ENCODE data around the gene LDLRAD4. TPM values are rescaled to one million over a fixed set of nuclear protein-coding genes. Genes with fewer than 3 reads are reported as not detected.

The LDLRAD4 gene
- polyA plus RNA-seq, 1 of the 3 experiments (the other 2 are of a cell fraction) = 0.16 TPM

- no peak for DNase-seq
- Histone ChIP-seq H3K4me2 (no peak overlapping the region), H3K9me3 (no peaks in the 10 kb centered on the region), H4K20me1 (ENCODE audit: insufficient read depth) (no peaks in the 10 kb centered on the region), H3K79me2 (ENCODE audit: insufficient read depth) (no peaks in the 10 kb centered on the region), H3F3A (replicated peaks; ENCODE audit: insufficient read depth) (no peaks in the 10 kb centered on the region), H2AFZ (ENCODE audit: low read depth) (no peak overlapping the region), H3K4me1 (ENCODE audit: control insufficient read depth in 1 of 2, insufficient read depth in 2 of 2, low read depth in 1 of 2, low read length in 1 of 2) (no peaks in the 10 kb centered on the region; a peak in 1 of 4 replicates), H3K27ac (ENCODE audit: low read depth in 2 of 2, low read length in 1 of 2) (no peak overlapping the region), H3K4me3 (ENCODE audit: low read depth in 2 of 2, low read length in 1 of 2) (no peak overlapping the region), H3K9ac (no peak overlapping the region), H3K9me2 (no peaks in the 10 kb centered on the region), H3K36me3 (replicated peaks in 1 of 2; ENCODE audit: control insufficient read depth in 1 of 2, insufficient read depth in 2 of 2, low read length in 1 of 2) (peaks cover 12 to 18% of the 10 kb centered on the region in 2 experiments), H3K27me3 (ENCODE audit: insufficient read depth) (no peaks in the 10 kb centered on the region)
- 86% methylated on average over 8 of the region's 8 CpGs for WGBS (ENCODE audit: low lambda C conversion rate)
- POLR2A ChIA-PET = no interaction called here
- TF ChIP-seq REST (IDR thresholded peaks at IDR 0.05; ENCODE audit: low read depth, low read length) (no peak), FOSL2 (IDR thresholded peaks at IDR 0.05; ENCODE audit: borderline replicate concordance, low read depth) (no peak), JUND (IDR thresholded peaks at IDR 0.05) (no peak), GABPA (IDR thresholded peaks at IDR 0.05; ENCODE audit: low read depth) (no peak), TAF1 (IDR thresholded peaks at IDR 0.05; ENCODE audit: borderline replicate concordance, low read depth, low read length) (no peak), CTCF (IDR thresholded peaks at IDR 0.05) (no peak), EZH2phosphoT487 (IDR thresholded peaks at IDR 0.05; ENCODE audit: borderline replicate concordance, low read depth) (no peak), RAD21 (IDR thresholded peaks at IDR 0.05; ENCODE audit: low read length) (no peak), IRF3 (IDR thresholded peaks at IDR 0.05; ENCODE audit: low read depth, low read length) (no peak), NRF1 (IDR thresholded peaks at IDR 0.05; ENCODE audit: low read depth, low read length) (no peak), SIN3A (IDR thresholded peaks at IDR 0.05; ENCODE audit: borderline replicate concordance, low read depth, low read length) (no peak)
- CTCF ChIA-PET = interaction anchor here (0.7 kb wide), 1 partner anchor 176 kb away, joined by 3 read pairs; no protein-coding TSS in a partner anchor
These were observed 442.7 kb downstream of the LDLRAD4 start for GRCh38 chr18:13661051-13661778.

All from SK-N-SH (cell line).